HG02588 (cell line): Measurements from ENCODE around the gene TSPAN18.

Experiments used
- ATAC-seq: cut with Tn5 transposase; IDR thresholded peaks from one replicate; pipeline ENCODE4 v1.9.1; 2021; ENCODE audit warnings: mild to moderate bottlenecking, moderate library complexity; ENCODE audit not compliant: unreplicated experiment

The TSPAN18 gene

GRCh38 chr11:44934110-44934509 is 207.3 kb downstream of the TSPAN18 start:
- ATAC-seq: no peak

GRCh38 chr11:44934735-44935250 is 208.0 kb downstream of the TSPAN18 start:
- ATAC-seq: no peak

- ATAC-seq: peak; percentile 50
These were observed 209.8 kb downstream of the TSPAN18 start for GRCh38 chr11:44936525-44936924.

GRCh38 chr11:44936951-44937543 is 210.3 kb downstream of the TSPAN18 start:
- ATAC-seq: no peak

- ATAC-seq: no peak
These were observed 211.4 kb downstream of the TSPAN18 start for GRCh38 chr11:44938066-44938691.

GRCh38 chr11:44939673-44940395 is 213.1 kb downstream of the TSPAN18 start:
- ATAC-seq: no peak

GRCh38 chr11:44940404-44940803 is 213.6 kb downstream of the TSPAN18 start:
- no peak for ATAC-seq

GRCh38 chr11:44940835-44941234 is 214.1 kb downstream of the TSPAN18 start:
- no peak for ATAC-seq

GRCh38 chr11:44941259-44942021 is 214.7 kb downstream of the TSPAN18 start:
- ATAC-seq: no peak

- ATAC-seq: no peak
These were observed 215.5 kb downstream of the TSPAN18 start for GRCh38 chr11:44942029-44942955.

GRCh38 chr11:44943118-44943517 is 216.4 kb downstream of the TSPAN18 start:
- peak; percentile 67 for ATAC-seq

GRCh38 chr11:44943696-44944095 is 216.9 kb downstream of the TSPAN18 start:
- no peak for ATAC-seq

GRCh38 chr11:44944181-44944852 is 217.6 kb downstream of the TSPAN18 start:
- ATAC-seq: no peak

- ATAC-seq: no peak
These were observed 218.1 kb downstream of the TSPAN18 start for GRCh38 chr11:44944853-44945235.

GRCh38 chr11:44945666-44946065 is 218.9 kb downstream of the TSPAN18 start:
- no peak for ATAC-seq

GRCh38 chr11:44946263-44946662 is 219.5 kb downstream of the TSPAN18 start:
- ATAC-seq: no peak

- no peak for ATAC-seq
These were observed 220.4 kb downstream of the TSPAN18 start for GRCh38 chr11:44947114-44947513.

- ATAC-seq: no peak
These were observed 221.4 kb downstream of the TSPAN18 start for GRCh38 chr11:44948155-44948554.

GRCh38 chr11:44949160-44950030 is 222.6 kb downstream of the TSPAN18 start:
- ATAC-seq: no peak
